AG09309 (cell line): Measurements from ENCODE around the gene PLK5.

ENCODE experiments used
- DNase-seq: peaks from one replicate; pipeline ENCODE4 v3.0.0-alpha.2; 2010; ENCODE audit warnings: low read depth
- H3K4me3 ChIP-seq: 2 replicates; pipeline ENCODE4 v1.5.1; 2011; ENCODE audit warnings: mild to moderate bottlenecking, low read depth, low read length, moderate library complexity; ENCODE audit not compliant: control insufficient read depth
- TF ChIP-seq, protein P1 (sequence below): IDR thresholded peaks from 2 replicates; pipeline ENCODE4 v1.5.1; 2011; ENCODE audit warnings: mild to moderate bottlenecking, low read depth, low read length, inconsistent platforms; ENCODE audit not compliant: insufficient read depth, control insufficient read depth; ENCODE audit errors: missing control alignments

Gene PLK5

DNA sequence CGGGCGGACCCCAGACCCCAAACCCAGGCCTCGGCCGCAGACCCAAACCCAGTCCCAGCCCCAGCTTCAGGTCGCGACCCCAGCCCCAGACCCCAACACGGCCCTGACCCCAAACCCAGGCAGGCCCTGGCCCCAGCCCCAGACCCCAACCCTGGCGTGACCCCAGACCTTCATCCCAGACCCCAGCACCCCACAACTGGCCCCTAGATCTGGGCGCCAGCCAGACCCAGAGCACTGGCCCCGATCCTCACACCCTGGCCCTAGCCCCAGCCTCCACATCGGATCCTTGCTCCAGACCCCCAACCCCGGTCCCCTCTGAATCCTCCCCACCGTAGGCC lies 61.3 kb downstream of the PLK5 start:
- TF ChIP-seq, protein P1, sequence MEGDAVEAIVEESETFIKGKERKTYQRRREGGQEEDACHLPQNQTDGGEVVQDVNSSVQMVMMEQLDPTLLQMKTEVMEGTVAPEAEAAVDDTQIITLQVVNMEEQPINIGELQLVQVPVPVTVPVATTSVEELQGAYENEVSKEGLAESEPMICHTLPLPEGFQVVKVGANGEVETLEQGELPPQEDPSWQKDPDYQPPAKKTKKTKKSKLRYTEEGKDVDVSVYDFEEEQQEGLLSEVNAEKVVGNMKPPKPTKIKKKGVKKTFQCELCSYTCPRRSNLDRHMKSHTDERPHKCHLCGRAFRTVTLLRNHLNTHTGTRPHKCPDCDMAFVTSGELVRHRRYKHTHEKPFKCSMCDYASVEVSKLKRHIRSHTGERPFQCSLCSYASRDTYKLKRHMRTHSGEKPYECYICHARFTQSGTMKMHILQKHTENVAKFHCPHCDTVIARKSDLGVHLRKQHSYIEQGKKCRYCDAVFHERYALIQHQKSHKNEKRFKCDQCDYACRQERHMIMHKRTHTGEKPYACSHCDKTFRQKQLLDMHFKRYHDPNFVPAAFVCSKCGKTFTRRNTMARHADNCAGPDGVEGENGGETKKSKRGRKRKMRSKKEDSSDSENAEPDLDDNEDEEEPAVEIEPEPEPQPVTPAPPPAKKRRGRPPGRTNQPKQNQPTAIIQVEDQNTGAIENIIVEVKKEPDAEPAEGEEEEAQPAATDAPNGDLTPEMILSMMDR: no peak
- H3K4me3 ChIP-seq: no peak overlapping the region
- DNase-seq: no peak
